SU-DHL-6 (cell line): ENCODE results near the gene EEF1AKMT3.

Source experiments
- EZH2phosphoT487 ChIP-seq: fragments of 200-600 bp; sonication (generic), shearing (Covaris generic); conservative IDR thresholded peaks from 2 replicates; pipeline ENCODE4 v1.6.1; 2018; ENCODE audit warnings: mild to moderate bottlenecking, antibody characterized with exemption, low read length, moderate library complexity, mixed read lengths
- TF ChIP-seq, protein P1 (sequence below): fragments of 200-600 bp; sonication (generic); IDR thresholded peaks from one replicate; pipeline ENCODE4 v1.5.1; 2017; ENCODE audit warnings: antibody characterized with exemption, mild to moderate bottlenecking, low read length, moderate library complexity; ENCODE audit not compliant: insufficient read depth, poor library complexity, severe bottlenecking

DNA sequence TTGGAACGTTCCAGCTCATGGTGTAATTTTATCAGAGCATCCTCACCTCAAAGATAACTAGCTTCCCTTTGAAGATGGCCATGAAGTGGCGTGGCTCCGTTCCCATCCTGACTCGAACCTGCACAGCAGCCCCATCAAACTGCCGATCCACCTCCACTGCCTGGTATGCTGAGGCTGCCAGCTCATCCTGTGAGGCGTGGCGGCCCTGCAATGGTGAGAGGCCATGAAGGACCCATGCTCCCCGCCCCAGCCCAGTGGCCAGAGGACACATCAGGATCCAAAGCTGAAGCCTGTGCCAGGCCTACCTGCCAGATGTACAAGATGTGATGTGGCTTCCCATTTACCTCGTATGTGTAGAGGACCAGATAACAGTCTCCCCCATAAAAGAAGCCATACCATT is 34.9 kb downstream of the EEF1AKMT3 start:
- TF ChIP-seq, protein P1, sequence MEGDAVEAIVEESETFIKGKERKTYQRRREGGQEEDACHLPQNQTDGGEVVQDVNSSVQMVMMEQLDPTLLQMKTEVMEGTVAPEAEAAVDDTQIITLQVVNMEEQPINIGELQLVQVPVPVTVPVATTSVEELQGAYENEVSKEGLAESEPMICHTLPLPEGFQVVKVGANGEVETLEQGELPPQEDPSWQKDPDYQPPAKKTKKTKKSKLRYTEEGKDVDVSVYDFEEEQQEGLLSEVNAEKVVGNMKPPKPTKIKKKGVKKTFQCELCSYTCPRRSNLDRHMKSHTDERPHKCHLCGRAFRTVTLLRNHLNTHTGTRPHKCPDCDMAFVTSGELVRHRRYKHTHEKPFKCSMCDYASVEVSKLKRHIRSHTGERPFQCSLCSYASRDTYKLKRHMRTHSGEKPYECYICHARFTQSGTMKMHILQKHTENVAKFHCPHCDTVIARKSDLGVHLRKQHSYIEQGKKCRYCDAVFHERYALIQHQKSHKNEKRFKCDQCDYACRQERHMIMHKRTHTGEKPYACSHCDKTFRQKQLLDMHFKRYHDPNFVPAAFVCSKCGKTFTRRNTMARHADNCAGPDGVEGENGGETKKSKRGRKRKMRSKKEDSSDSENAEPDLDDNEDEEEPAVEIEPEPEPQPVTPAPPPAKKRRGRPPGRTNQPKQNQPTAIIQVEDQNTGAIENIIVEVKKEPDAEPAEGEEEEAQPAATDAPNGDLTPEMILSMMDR: no peak
- no peak for TF ChIP-seq EZH2phosphoT487
